ENCODE data around the gene ELFN2. TPM values are rescaled to one million over a fixed set of nuclear protein-coding genes. Genes with fewer than 3 reads are reported as not detected.

The ELFN2 gene
- polyA plus RNA-seq, 1 donor from 2014 or later, result 4.4 TPM

DNA sequence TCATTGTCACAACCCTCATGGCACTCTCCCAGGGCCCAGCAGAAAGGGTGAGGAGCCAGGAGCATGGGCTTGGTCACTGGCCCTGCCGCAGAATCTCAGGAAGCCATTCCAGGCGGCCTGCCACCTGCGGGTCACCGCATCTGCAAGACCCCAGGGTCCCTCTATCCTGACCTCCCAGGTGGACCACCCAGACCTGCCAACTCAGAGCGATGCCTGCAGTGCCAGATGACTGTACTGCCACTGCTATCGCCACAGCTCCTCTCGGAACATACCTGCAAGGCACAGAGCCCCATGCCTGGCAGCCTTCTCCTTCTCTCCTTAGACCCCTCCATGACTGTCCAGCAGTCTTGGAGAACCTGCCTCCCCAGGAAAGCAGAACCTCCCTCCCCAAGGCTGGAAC, 26.4 kb upstream of the ELFN2 start:
- Histone ChIP-seq H3K27ac (ENCODE audit: low read length) (no peak overlapping the region), H3F3A (ENCODE audit: insufficient read depth, low read length, poor library complexity, severe bottlenecking) (no peaks in the 10 kb centered on the region), H3K79me2 (replicated peaks; ENCODE audit: insufficient read depth, low read length) (no peaks in the 10 kb centered on the region), H3K9me3 (ENCODE audit: low read length) (no peaks in the 10 kb centered on the region), H4K20me1 (ENCODE audit: insufficient read depth) (no peaks in the 10 kb centered on the region), H3K36me3 (ENCODE audit: insufficient read depth, low read length) (no peaks in the 10 kb centered on the region), H3K9ac (ENCODE audit: low read length) (no peak overlapping the region), H3K9me2 (ENCODE audit: insufficient read depth, low read length) (no peaks in the 10 kb centered on the region), H3K27me3 (ENCODE audit: insufficient read depth, low read depth, low read length) (no peaks in the 10 kb centered on the region), H3K4me2 (ENCODE audit: low read length) (no peak overlapping the region), H3K4me3 (ENCODE audit: low read length) (no peak overlapping the region), H2AFZ (ENCODE audit: low read depth, low read length) (no peak overlapping the region)
- TF ChIP-seq TAF1 (IDR thresholded peaks at IDR 0.05; ENCODE audit: low read depth) (no peak), MXI1 (conservative IDR thresholded peaks at IDR 0.05; ENCODE audit: poor library complexity, severe bottlenecking) (no peak), SMC3 (conservative IDR thresholded peaks at IDR 0.05; ENCODE audit: poor library complexity) (no peak), POLR2AphosphoS5 (IDR thresholded peaks at IDR 0.05) (no peak), RAD21 (conservative IDR thresholded peaks at IDR 0.05) (no peak), EP300 (conservative IDR thresholded peaks at IDR 0.05; ENCODE audit: poor library complexity, severe bottlenecking) (no peak), EZH2 (IDR thresholded peaks at IDR 0.05; ENCODE audit: borderline replicate concordance, insufficient read depth, low read length, poor library complexity, severe bottlenecking) (no peak)
- TF ChIP-seq, protein P1, sequence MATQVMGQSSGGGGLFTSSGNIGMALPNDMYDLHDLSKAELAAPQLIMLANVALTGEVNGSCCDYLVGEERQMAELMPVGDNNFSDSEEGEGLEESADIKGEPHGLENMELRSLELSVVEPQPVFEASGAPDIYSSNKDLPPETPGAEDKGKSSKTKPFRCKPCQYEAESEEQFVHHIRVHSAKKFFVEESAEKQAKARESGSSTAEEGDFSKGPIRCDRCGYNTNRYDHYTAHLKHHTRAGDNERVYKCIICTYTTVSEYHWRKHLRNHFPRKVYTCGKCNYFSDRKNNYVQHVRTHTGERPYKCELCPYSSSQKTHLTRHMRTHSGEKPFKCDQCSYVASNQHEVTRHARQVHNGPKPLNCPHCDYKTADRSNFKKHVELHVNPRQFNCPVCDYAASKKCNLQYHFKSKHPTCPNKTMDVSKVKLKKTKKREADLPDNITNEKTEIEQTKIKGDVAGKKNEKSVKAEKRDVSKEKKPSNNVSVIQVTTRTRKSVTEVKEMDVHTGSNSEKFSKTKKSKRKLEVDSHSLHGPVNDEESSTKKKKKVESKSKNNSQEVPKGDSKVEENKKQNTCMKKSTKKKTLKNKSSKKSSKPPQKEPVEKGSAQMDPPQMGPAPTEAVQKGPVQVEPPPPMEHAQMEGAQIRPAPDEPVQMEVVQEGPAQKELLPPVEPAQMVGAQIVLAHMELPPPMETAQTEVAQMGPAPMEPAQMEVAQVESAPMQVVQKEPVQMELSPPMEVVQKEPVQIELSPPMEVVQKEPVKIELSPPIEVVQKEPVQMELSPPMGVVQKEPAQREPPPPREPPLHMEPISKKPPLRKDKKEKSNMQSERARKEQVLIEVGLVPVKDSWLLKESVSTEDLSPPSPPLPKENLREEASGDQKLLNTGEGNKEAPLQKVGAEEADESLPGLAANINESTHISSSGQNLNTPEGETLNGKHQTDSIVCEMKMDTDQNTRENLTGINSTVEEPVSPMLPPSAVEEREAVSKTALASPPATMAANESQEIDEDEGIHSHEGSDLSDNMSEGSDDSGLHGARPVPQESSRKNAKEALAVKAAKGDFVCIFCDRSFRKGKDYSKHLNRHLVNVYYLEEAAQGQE (IDR thresholded peaks at IDR 0.05; ENCODE audit: borderline replicate concordance), result no peak
- TF ChIP-seq, protein P2, sequence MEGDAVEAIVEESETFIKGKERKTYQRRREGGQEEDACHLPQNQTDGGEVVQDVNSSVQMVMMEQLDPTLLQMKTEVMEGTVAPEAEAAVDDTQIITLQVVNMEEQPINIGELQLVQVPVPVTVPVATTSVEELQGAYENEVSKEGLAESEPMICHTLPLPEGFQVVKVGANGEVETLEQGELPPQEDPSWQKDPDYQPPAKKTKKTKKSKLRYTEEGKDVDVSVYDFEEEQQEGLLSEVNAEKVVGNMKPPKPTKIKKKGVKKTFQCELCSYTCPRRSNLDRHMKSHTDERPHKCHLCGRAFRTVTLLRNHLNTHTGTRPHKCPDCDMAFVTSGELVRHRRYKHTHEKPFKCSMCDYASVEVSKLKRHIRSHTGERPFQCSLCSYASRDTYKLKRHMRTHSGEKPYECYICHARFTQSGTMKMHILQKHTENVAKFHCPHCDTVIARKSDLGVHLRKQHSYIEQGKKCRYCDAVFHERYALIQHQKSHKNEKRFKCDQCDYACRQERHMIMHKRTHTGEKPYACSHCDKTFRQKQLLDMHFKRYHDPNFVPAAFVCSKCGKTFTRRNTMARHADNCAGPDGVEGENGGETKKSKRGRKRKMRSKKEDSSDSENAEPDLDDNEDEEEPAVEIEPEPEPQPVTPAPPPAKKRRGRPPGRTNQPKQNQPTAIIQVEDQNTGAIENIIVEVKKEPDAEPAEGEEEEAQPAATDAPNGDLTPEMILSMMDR (IDR thresholded peaks at IDR 0.05; ENCODE audit: poor library complexity, severe bottlenecking), result no peak

DNA sequence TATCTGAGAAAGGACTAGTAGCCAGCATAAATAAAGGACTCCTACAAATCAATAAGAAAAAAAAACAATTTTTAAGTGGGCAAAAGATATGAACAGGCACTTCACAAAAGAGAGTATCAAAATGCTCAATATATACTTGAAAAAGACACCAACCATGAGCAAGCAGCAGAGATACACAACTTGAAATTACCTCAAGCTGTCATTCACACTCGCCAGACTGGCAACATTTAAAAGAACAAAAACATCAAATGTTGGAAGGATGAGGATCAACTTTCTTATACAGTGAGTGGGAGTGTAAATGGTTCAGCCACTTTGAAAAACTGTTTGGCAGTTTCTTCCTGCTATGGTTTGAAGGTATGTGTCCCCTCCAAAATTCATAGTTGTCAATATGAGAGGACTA, 23.9 kb upstream of the ELFN2 start:
- TF ChIP-seq POLR2AphosphoS5 (IDR thresholded peaks at IDR 0.05), result no peak
- TF ChIP-seq SMC3 (conservative IDR thresholded peaks at IDR 0.05; ENCODE audit: poor library complexity), result no peak
- no peak for TF ChIP-seq EZH2 (IDR thresholded peaks at IDR 0.05; ENCODE audit: borderline replicate concordance, insufficient read depth, low read length, poor library complexity, severe bottlenecking)
- TF ChIP-seq MXI1 (conservative IDR thresholded peaks at IDR 0.05; ENCODE audit: poor library complexity, severe bottlenecking), result no peak
- TF ChIP-seq, protein P2 (IDR thresholded peaks at IDR 0.05; ENCODE audit: poor library complexity, severe bottlenecking), result no peak
- no peak for TF ChIP-seq TAF1 (IDR thresholded peaks at IDR 0.05; ENCODE audit: low read depth)
- TF ChIP-seq, protein P1 (IDR thresholded peaks at IDR 0.05; ENCODE audit: borderline replicate concordance), result no peak
- TF ChIP-seq EP300 (conservative IDR thresholded peaks at IDR 0.05; ENCODE audit: poor library complexity, severe bottlenecking), result no peak
- no peak for TF ChIP-seq RAD21 (conservative IDR thresholded peaks at IDR 0.05)
- Histone ChIP-seq H3F3A (ENCODE audit: insufficient read depth, low read length, poor library complexity, severe bottlenecking) (no peaks in the 10 kb centered on the region), H3K4me2 (ENCODE audit: low read length) (no peak overlapping the region), H3K9me2 (ENCODE audit: insufficient read depth, low read length) (no peaks in the 10 kb centered on the region), H3K36me3 (ENCODE audit: insufficient read depth, low read length) (no peaks in the 10 kb centered on the region), H3K9ac (ENCODE audit: low read length) (no peak overlapping the region), H2AFZ (ENCODE audit: low read depth, low read length) (no peak overlapping the region), H3K27me3 (ENCODE audit: insufficient read depth, low read depth, low read length) (no peaks in the 10 kb centered on the region), H3K79me2 (replicated peaks; ENCODE audit: insufficient read depth, low read length) (no peaks in the 10 kb centered on the region), H3K9me3 (ENCODE audit: low read length) (no peaks in the 10 kb centered on the region), H3K4me3 (ENCODE audit: low read length) (no peak overlapping the region), H4K20me1 (ENCODE audit: insufficient read depth) (no peaks in the 10 kb centered on the region), H3K27ac (ENCODE audit: low read length) (no peak overlapping the region)

All from neural cell (in vitro differentiated cells).